GM12878 (cell line): ENCODE results near the gene SRPK2. TPM values are rescaled to one million over a fixed set of nuclear protein-coding genes. Genes with fewer than 3 reads are reported as not detected.

ENCODE experiments used
- BCL3 ChIP-seq: IDR thresholded peaks from 2 replicates; pipeline ENCODE4 v1.6.1; 2011; ENCODE audit warnings: borderline replicate concordance, low read depth, mild to moderate bottlenecking, moderate library complexity, low read length; ENCODE audit not compliant: insufficient read depth, poor library complexity, severe bottlenecking
- CBFB ChIP-seq: IDR thresholded peaks from 2 replicates; pipeline ENCODE4 v1.6.1; 2016; ENCODE audit warnings: antibody characterized with exemption, low read depth
- CUX1 ChIP-seq: IDR thresholded peaks from 2 replicates; pipeline ENCODE4 v1.6.1; 2012; ENCODE audit warnings: improper control_type of control experiment, low read depth, low read length; ENCODE audit not compliant: insufficient replicate concordance
- GATAD2B ChIP-seq: fragments of 450-650 bp; conservative IDR thresholded peaks from 2 replicates; pipeline ENCODE4 v1.6.1; 2017; ENCODE audit warnings: low read depth, mild to moderate bottlenecking, moderate library complexity
- KAT2A ChIP-seq: conservative IDR thresholded peaks from 2 replicates; pipeline ENCODE4 v1.6.1; 2011; ENCODE audit warnings: low read depth, low read length; ENCODE audit not compliant: control insufficient read depth
- KLF5 ChIP-seq: fragments of 450-650 bp; IDR thresholded peaks from 2 replicates; pipeline ENCODE4 v1.6.1; 2014; ENCODE audit warnings: mild to moderate bottlenecking; ENCODE audit not compliant: partially characterized antibody
- MYC ChIP-seq: IDR thresholded peaks from 2 replicates; pipeline ENCODE4 v1.6.1; 2011; ENCODE audit warnings: mild to moderate bottlenecking, low read length, moderate library complexity, inconsistent platforms; ENCODE audit not compliant: insufficient read depth, insufficient replicate concordance, insufficient read length, severe bottlenecking
- NFYB ChIP-seq: IDR thresholded peaks from 2 replicates; pipeline ENCODE4 v1.6.1; 2011; ENCODE audit warnings: low read depth, mild to moderate bottlenecking, low read length, improper control_type of control experiment, moderate library complexity; ENCODE audit not compliant: insufficient read depth
- STAT1 ChIP-seq: fragments of 450-650 bp; conservative IDR thresholded peaks from 2 replicates; pipeline ENCODE4 v1.6.1; 2014; ENCODE audit warnings: antibody characterized with exemption, mild to moderate bottlenecking
- SUZ12 ChIP-seq: fragments of 200-600 bp; sonication (generic); IDR thresholded peaks from one replicate; pipeline ENCODE4 v1.6.1; 2018; ENCODE audit warnings: antibody characterized with exemption, mild to moderate bottlenecking; ENCODE audit not compliant: unreplicated experiment
- TAF1 ChIP-seq: IDR thresholded peaks from 2 replicates; pipeline ENCODE4 v1.6.1; 2011; ENCODE audit warnings: mild to moderate bottlenecking, low read depth, low read length, borderline replicate concordance
- TARDBP ChIP-seq: IDR thresholded peaks from 2 replicates; pipeline ENCODE4 v1.6.1; 2016; ENCODE audit warnings: borderline replicate concordance
- ZNF687 ChIP-seq: fragments of 450-650 bp; IDR thresholded peaks from 2 replicates; pipeline ENCODE4 v1.6.1; 2017; ENCODE audit warnings: mild to moderate bottlenecking, moderate library complexity
- polyA plus RNA-seq, 11 experiments: library from polyadenylated mRNA; depleted of rRNA in 4 of 11; unstranded in 6 of 11; stranded (reverse) in 5 of 11; fragments of >200 nt; fragmentation: Nextera tagmentation in 4 of 11; fragmentation: Illumina TruSeq in 1 of 11; extraction: Ambion mirVana in 4 of 11; extraction: Trizol in 1 of 11; gene quantifications; 1 replicate in 1 of 11; 2 replicates in 10 of 11; pipeline versions ENCODE4 v1.2.1 to v1.2.3, GENCODE V29; 2011 to 2016; ENCODE audit warnings: inconsistent platforms in 2 of 11, missing spikeins in 2 of 11, low read depth in 1 of 11
- total RNA-seq, 4 experiments: library from RNA; depleted of rRNA in 3 of 4; stranded (reverse); fragments of >200 nt in 3 of 4; fragmentation: Illumina TruSeq in 1 of 4; extraction: Trizol in 1 of 4; gene quantifications; 2 replicates each; pipeline versions ENCODE4 v1.2.1 to v1.2.3, GENCODE V29; 2013 to 2021

The SRPK2 gene
- total and polyA plus RNA-seq, 10 of the 15 experiments (the other 5 are each of a cell fraction or from before 2014, with no cell fraction given) = 13.2 to 32.8 (median 24.5) TPM

GRCh38 chr7:105278973-105279687, 109.6 kb downstream of the SRPK2 start (continued):
- TF ChIP-seq CUX1 (no peak), BCL3 (no peak), SUZ12 (no peak), STAT1 (no peak), TARDBP (no peak), NFYB (no peak), TAF1 (no peak), KAT2A (no peak), ZNF687 (no peak), MYC (no peak), CBFB (no peak), KLF5 (no peak), GATAD2B (peak; percentile 56)
